Liver (tissue), 9 donors: ENCODE measurements around the gene ATG10. TPM values are rescaled to one million over a fixed set of nuclear protein-coding genes. Genes with fewer than 3 reads are reported as not detected.

Experiments used
- DNase-seq: peaks from one replicate; pipeline ENCODE4 v3.0.0-alpha.2; 2017; ENCODE audit warnings: low spot score
- H3K27ac ChIP-seq, 2 donors: one replicate each; pipeline ENCODE4 v1.7.0; 2013; ENCODE audit warnings: inconsistent platforms in 2 of 2, low read length in 2 of 2, control low read depth in 1 of 2, low read depth in 1 of 2, mild to moderate bottlenecking in 1 of 2
- H3K27me3 ChIP-seq, 4 donors: one replicate each; pipeline versions ENCODE4 v1.6.1 to v1.7.0; 2013; ENCODE audit warnings: low read length in 3 of 4, inconsistent platforms in 1 of 4, mild to moderate bottlenecking in 1 of 4, moderate library complexity in 1 of 4; ENCODE audit not compliant: control insufficient read depth in 4 of 4, insufficient read depth in 4 of 4
- H3K36me3 ChIP-seq, 4 donors: one replicate each; pipeline versions ENCODE4 v1.6.1 to v1.7.0; 2013; ENCODE audit warnings: low read length in 3 of 4, mild to moderate bottlenecking in 3 of 4, low read depth in 1 of 4, moderate library complexity in 1 of 4; ENCODE audit not compliant: control insufficient read depth in 4 of 4, insufficient read depth in 3 of 4
- H3K4me1 ChIP-seq, 4 donors: one replicate each; pipeline versions ENCODE4 v1.6.1 to v1.7.0; 2013; ENCODE audit warnings: low read length in 3 of 4, mild to moderate bottlenecking in 3 of 4, moderate library complexity in 1 of 4; ENCODE audit not compliant: control insufficient read depth in 4 of 4, insufficient read depth in 4 of 4
- H3K4me3 ChIP-seq, 3 donors: one replicate each; pipeline versions ENCODE4 v1.6.1 to v1.7.0; 2013; ENCODE audit warnings: low read length in 3 of 3, control low read depth in 1 of 3, low read depth in 1 of 3, mild to moderate bottlenecking in 1 of 3
- H3K9ac ChIP-seq, 2 donors: one replicate each; pipeline ENCODE4 v1.7.0; 2013; ENCODE audit warnings: low read length in 2 of 2, mild to moderate bottlenecking in 2 of 2, moderate library complexity in 2 of 2, control low read depth in 1 of 2, low read depth in 1 of 2
- H3K9me3 ChIP-seq, 4 donors: one replicate each; pipeline versions ENCODE4 v1.6.1 to v1.7.0; 2013; ENCODE audit warnings: low read length in 3 of 4; ENCODE audit not compliant: control insufficient read depth in 4 of 4
- ATF3 ChIP-seq: IDR thresholded peaks from 2 replicates; pipeline ENCODE4 v1.6.1; 2016; ENCODE audit warnings: antibody characterized with exemption
- EGR1 ChIP-seq, 2 donors: IDR thresholded peaks; 2 replicates each; pipeline ENCODE4 v1.6.1; 2016 to 2018; ENCODE audit warnings: antibody characterized with exemption in 2 of 2, low read depth in 2 of 2
- FOXA1 ChIP-seq: IDR thresholded peaks from 2 replicates; pipeline ENCODE4 v1.6.1; 2016; ENCODE audit warnings: antibody characterized with exemption
- FOXA2 ChIP-seq: IDR thresholded peaks from 2 replicates; pipeline ENCODE4 v1.6.1; 2016; ENCODE audit warnings: antibody characterized with exemption
- GABPA ChIP-seq, 2 donors: IDR thresholded peaks in 1 of 2; conservative IDR thresholded peaks in 1 of 2; 2 replicates each; pipeline ENCODE4 v1.6.1; 2016; ENCODE audit warnings: antibody characterized with exemption in 2 of 2, mild to moderate bottlenecking in 1 of 2, moderate library complexity in 1 of 2
- HNF4A ChIP-seq, 2 donors: conservative IDR thresholded peaks; 2 replicates each; pipeline ENCODE4 v1.6.1; 2016; ENCODE audit warnings: antibody characterized with exemption in 2 of 2, mild to moderate bottlenecking in 2 of 2
- HNF4G ChIP-seq: IDR thresholded peaks from 2 replicates; pipeline ENCODE4 v1.6.1; 2016; ENCODE audit warnings: antibody characterized with exemption
- JUND ChIP-seq, 2 donors: IDR thresholded peaks; 2 replicates each; pipeline ENCODE4 v1.6.1; 2016; ENCODE audit warnings: antibody characterized with exemption in 2 of 2
- NR2F2 ChIP-seq: IDR thresholded peaks from 2 replicates; pipeline ENCODE4 v1.6.1; 2016; ENCODE audit warnings: antibody characterized with exemption
- RAD21 ChIP-seq, 2 donors: IDR thresholded peaks; 2 replicates each; pipeline ENCODE4 v1.6.1; 2016; ENCODE audit warnings: antibody characterized with exemption in 2 of 2, mild to moderate bottlenecking in 2 of 2
- RXRA ChIP-seq, 2 donors: IDR thresholded peaks; 2 replicates each; pipeline ENCODE4 v1.6.1; 2017 to 2018; ENCODE audit warnings: antibody characterized with exemption in 2 of 2, mild to moderate bottlenecking in 1 of 2
- TAF1 ChIP-seq: conservative IDR thresholded peaks from 2 replicates; pipeline ENCODE4 v1.6.1; 2016; ENCODE audit warnings: antibody characterized with exemption, mild to moderate bottlenecking
- YY1 ChIP-seq: IDR thresholded peaks from 2 replicates; pipeline ENCODE4 v1.6.1; 2016; ENCODE audit warnings: antibody characterized with exemption, mild to moderate bottlenecking
- WGBS: extraction: QIAGEN DNeasy Blood & Tissue Kit; methylation state at CpG from one replicate; pipeline ENCODE4 v1.1.7; 2013; 5-methylcytosine and 5-hydroxymethylcytosine counted together
- polyA plus RNA-seq, 2 donors: library from polyadenylated mRNA; stranded (reverse) in 1 of 2; unstranded in 1 of 2; fragments of 200-250 nt in 1 of 2; fragments of >200 nt in 1 of 2; fragmentation: Nextera tagmentation in 1 of 2; extraction: Ambion mirVana in 1 of 2; gene quantifications; one replicate each; pipeline versions ENCODE4 v1.2.1 to v1.2.3, GENCODE V29; 2013 to 2015
- total RNA-seq, 2 donors: library from RNA; depleted of rRNA; stranded (reverse); fragments of >200 nt; gene quantifications; one replicate each; pipeline ENCODE4 v1.2.3, GENCODE V29; 2014
- TF ChIP-seq, protein P1 (sequence below): fragments of 150-350 bp; IDR thresholded peaks from 2 replicates; pipeline ENCODE4 v1.5.1; 2017; ENCODE audit warnings: improper control_type of control experiment, low read depth, low read length; ENCODE audit not compliant: missing input control
- TF ChIP-seq, protein P2 (sequence below): IDR thresholded peaks from 2 replicates; pipeline ENCODE4 v1.6.1; 2016; ENCODE audit warnings: antibody characterized with exemption, mild to moderate bottlenecking
- TF ChIP-seq, protein P3 (sequence below): IDR thresholded peaks from 2 replicates; pipeline ENCODE4 v1.6.1; 2016; ENCODE audit warnings: antibody characterized with exemption
- donor health status: healthy.
- donor health status: healthy.
- donor health status: healthy.
- donor health status: healthy.
- donor health status: healthy.

Gene ATG10
- total and polyA plus RNA-seq, 4 donors, result 3.1 to 7.8 (median 7.4) TPM

- 80% methylated on average over 3 of the region's 3 CpGs for WGBS
Measured at GRCh38 chr5:82106207-82106606, 134.4 kb downstream of the ATG10 start.

GRCh38 chr5:82106756-82107155 lies 134.9 kb downstream of the ATG10 start:
- Histone ChIP-seq H3K27ac (no peak overlapping the region), H3K36me3 (no peaks in the 10 kb centered on the region), H3K9me3 (no peaks in the 10 kb centered on the region), H3K4me3 (no peak overlapping the region), H3K27me3 (no peaks in the 10 kb centered on the region), H3K9ac (peak overlapping the region in 1 of 2 donors; percentile 1), H3K4me1 (no peaks in the 10 kb centered on the region)
- DNase-seq, result no peak
- no peak for TF ChIP-seq YY1
- no peak for TF ChIP-seq HNF4A (conservative IDR thresholded peaks at IDR 0.05)
- TF ChIP-seq FOXA1, result no peak
- no peak for TF ChIP-seq HNF4G
- no peak for TF ChIP-seq JUND (IDR thresholded peaks at IDR 0.05)
- TF ChIP-seq, protein P1, sequence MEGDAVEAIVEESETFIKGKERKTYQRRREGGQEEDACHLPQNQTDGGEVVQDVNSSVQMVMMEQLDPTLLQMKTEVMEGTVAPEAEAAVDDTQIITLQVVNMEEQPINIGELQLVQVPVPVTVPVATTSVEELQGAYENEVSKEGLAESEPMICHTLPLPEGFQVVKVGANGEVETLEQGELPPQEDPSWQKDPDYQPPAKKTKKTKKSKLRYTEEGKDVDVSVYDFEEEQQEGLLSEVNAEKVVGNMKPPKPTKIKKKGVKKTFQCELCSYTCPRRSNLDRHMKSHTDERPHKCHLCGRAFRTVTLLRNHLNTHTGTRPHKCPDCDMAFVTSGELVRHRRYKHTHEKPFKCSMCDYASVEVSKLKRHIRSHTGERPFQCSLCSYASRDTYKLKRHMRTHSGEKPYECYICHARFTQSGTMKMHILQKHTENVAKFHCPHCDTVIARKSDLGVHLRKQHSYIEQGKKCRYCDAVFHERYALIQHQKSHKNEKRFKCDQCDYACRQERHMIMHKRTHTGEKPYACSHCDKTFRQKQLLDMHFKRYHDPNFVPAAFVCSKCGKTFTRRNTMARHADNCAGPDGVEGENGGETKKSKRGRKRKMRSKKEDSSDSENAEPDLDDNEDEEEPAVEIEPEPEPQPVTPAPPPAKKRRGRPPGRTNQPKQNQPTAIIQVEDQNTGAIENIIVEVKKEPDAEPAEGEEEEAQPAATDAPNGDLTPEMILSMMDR, result no peak
- TF ChIP-seq RXRA (IDR thresholded peaks at IDR 0.05), result no peak
- TF ChIP-seq EGR1 (IDR thresholded peaks at IDR 0.05; ENCODE audit: low read depth in 2 of 2), result no peak
- TF ChIP-seq, protein P2, sequence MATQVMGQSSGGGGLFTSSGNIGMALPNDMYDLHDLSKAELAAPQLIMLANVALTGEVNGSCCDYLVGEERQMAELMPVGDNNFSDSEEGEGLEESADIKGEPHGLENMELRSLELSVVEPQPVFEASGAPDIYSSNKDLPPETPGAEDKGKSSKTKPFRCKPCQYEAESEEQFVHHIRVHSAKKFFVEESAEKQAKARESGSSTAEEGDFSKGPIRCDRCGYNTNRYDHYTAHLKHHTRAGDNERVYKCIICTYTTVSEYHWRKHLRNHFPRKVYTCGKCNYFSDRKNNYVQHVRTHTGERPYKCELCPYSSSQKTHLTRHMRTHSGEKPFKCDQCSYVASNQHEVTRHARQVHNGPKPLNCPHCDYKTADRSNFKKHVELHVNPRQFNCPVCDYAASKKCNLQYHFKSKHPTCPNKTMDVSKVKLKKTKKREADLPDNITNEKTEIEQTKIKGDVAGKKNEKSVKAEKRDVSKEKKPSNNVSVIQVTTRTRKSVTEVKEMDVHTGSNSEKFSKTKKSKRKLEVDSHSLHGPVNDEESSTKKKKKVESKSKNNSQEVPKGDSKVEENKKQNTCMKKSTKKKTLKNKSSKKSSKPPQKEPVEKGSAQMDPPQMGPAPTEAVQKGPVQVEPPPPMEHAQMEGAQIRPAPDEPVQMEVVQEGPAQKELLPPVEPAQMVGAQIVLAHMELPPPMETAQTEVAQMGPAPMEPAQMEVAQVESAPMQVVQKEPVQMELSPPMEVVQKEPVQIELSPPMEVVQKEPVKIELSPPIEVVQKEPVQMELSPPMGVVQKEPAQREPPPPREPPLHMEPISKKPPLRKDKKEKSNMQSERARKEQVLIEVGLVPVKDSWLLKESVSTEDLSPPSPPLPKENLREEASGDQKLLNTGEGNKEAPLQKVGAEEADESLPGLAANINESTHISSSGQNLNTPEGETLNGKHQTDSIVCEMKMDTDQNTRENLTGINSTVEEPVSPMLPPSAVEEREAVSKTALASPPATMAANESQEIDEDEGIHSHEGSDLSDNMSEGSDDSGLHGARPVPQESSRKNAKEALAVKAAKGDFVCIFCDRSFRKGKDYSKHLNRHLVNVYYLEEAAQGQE, result no peak
- TF ChIP-seq FOXA2, result no peak
- TF ChIP-seq TAF1, result no peak
- no peak for TF ChIP-seq NR2F2
- no peak for TF ChIP-seq GABPA (IDR thresholded peaks at IDR 0.05 in 1 of 2, conservative IDR thresholded peaks at IDR 0.05 in 1 of 2)
- TF ChIP-seq ATF3, result no peak
- TF ChIP-seq, protein P3, sequence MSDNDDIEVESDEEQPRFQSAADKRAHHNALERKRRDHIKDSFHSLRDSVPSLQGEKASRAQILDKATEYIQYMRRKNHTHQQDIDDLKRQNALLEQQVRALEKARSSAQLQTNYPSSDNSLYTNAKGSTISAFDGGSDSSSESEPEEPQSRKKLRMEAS, result no peak
- 67% methylated on average over 1 of the region's 1 CpG for WGBS

More at GRCh38 chr5:82106207-82106606, 134.4 kb downstream of the ATG10 start:
- H3K4me1 ChIP-seq, result no peaks in the 10 kb centered on the region
- H3K27me3 ChIP-seq, result no peaks in the 10 kb centered on the region
- H3K9ac ChIP-seq, result peak overlapping the region in 1 of 2 donors; percentile 14
- no peaks in the 10 kb centered on the region for H3K36me3 ChIP-seq
- H3K27ac ChIP-seq, result no peak overlapping the region
- DNase-seq, result no peak
- H3K4me3 ChIP-seq, result no peak overlapping the region
- TF ChIP-seq RAD21 (IDR thresholded peaks at IDR 0.05), result peak in 1 of 2 donors; percentile 19
- no peak for TF ChIP-seq GABPA (IDR thresholded peaks at IDR 0.05 in 1 of 2, conservative IDR thresholded peaks at IDR 0.05 in 1 of 2)
- H3K9me3 ChIP-seq, result no peaks in the 10 kb centered on the region
